Measurements from ENCODE around the gene CAT.

- TF ChIP-seq, protein P1, sequence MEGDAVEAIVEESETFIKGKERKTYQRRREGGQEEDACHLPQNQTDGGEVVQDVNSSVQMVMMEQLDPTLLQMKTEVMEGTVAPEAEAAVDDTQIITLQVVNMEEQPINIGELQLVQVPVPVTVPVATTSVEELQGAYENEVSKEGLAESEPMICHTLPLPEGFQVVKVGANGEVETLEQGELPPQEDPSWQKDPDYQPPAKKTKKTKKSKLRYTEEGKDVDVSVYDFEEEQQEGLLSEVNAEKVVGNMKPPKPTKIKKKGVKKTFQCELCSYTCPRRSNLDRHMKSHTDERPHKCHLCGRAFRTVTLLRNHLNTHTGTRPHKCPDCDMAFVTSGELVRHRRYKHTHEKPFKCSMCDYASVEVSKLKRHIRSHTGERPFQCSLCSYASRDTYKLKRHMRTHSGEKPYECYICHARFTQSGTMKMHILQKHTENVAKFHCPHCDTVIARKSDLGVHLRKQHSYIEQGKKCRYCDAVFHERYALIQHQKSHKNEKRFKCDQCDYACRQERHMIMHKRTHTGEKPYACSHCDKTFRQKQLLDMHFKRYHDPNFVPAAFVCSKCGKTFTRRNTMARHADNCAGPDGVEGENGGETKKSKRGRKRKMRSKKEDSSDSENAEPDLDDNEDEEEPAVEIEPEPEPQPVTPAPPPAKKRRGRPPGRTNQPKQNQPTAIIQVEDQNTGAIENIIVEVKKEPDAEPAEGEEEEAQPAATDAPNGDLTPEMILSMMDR (conservative IDR thresholded peaks at IDR 0.05; ENCODE audit: low read length): no peak
- no peak for TF ChIP-seq EZH2phosphoT487 (IDR thresholded peaks at IDR 0.05; ENCODE audit: borderline replicate concordance)
Measured at GRCh38 chr11:34519595-34520235, 81.0 kb downstream of the CAT start.
